ENCODE results near the gene SMAD1.
A peak's percentile ranks its signal among the peaks of the same experiment; 100 is the strongest.

DNA sequence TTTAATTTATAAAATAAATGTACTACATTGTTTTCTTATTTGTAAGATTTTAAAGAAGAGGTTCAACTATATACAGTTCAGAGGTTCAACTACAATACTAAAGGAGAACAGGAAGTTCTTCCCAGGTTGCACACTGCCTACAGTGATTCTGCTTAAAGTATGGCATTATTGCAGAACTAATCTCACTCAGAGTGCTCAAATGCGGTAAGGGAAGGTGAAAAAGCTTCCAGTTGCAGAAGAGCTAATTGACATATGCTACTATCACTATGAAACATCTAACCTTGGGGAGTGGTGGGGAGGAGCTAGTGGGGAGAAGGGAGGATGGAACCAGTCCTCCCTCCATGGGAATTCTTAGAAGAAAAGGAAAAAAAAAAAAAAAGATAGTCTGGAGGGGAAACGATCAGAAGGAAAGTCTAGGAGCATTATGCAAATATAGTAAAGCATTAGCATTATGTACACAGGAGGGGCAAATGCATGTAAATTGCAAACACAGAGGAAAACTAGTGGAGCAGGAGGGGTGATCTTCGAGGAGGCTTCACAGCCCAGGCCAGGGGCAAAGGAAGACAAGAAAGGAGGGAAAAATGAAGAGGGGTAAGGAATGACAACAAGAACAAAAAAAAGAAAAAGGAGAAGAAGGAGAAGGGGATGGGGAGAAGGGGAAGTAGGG, 105.6 kb downstream of the SMAD1 start:
- TF ChIP-seq, protein P1, sequence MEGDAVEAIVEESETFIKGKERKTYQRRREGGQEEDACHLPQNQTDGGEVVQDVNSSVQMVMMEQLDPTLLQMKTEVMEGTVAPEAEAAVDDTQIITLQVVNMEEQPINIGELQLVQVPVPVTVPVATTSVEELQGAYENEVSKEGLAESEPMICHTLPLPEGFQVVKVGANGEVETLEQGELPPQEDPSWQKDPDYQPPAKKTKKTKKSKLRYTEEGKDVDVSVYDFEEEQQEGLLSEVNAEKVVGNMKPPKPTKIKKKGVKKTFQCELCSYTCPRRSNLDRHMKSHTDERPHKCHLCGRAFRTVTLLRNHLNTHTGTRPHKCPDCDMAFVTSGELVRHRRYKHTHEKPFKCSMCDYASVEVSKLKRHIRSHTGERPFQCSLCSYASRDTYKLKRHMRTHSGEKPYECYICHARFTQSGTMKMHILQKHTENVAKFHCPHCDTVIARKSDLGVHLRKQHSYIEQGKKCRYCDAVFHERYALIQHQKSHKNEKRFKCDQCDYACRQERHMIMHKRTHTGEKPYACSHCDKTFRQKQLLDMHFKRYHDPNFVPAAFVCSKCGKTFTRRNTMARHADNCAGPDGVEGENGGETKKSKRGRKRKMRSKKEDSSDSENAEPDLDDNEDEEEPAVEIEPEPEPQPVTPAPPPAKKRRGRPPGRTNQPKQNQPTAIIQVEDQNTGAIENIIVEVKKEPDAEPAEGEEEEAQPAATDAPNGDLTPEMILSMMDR (IDR thresholded peaks at IDR 0.05) = no peak
- TF ChIP-seq JUN (CRISPR knock-in tag; IDR thresholded peaks at IDR 0.05) = no peak
- TF ChIP-seq NR1H2 (CRISPR knock-in tag; IDR thresholded peaks at IDR 0.05) = no peak
- TF ChIP-seq ZNF263 (CRISPR knock-in tag; IDR thresholded peaks at IDR 0.05; ENCODE audit: low read depth) = peak; percentile 32; the same call in 1 of the 2 replicates
- TF ChIP-seq CBFB (CRISPR knock-in tag; IDR thresholded peaks at IDR 0.05; ENCODE audit: low read depth) = no peak
- TF ChIP-seq, protein P2, sequence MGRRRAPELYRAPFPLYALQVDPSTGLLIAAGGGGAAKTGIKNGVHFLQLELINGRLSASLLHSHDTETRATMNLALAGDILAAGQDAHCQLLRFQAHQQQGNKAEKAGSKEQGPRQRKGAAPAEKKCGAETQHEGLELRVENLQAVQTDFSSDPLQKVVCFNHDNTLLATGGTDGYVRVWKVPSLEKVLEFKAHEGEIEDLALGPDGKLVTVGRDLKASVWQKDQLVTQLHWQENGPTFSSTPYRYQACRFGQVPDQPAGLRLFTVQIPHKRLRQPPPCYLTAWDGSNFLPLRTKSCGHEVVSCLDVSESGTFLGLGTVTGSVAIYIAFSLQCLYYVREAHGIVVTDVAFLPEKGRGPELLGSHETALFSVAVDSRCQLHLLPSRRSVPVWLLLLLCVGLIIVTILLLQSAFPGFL (CRISPR knock-in tag; IDR thresholded peaks at IDR 0.05; ENCODE audit: borderline replicate concordance) = no peak
